MM.1S (cell line): ENCODE data around the gene E4F1.
A peak's percentile ranks its signal among the peaks of the same experiment; 100 is the strongest.

Experiments
- DNase-seq: peaks from one replicate; pipeline ENCODE4 v3.0.0-alpha.2; 2015
- H2AFZ ChIP-seq: fragments of 300-600 bp; sonication (generic); 2 replicates; pipeline ENCODE4 v1.6.0; 2016; ENCODE audit warnings: antibody characterized with exemption, low read length
- H3F3A ChIP-seq: fragments of 300-600 bp; sonication (generic); 2 replicates; pipeline ENCODE4 v1.6.1; 2016; ENCODE audit warnings: mild to moderate bottlenecking, antibody characterized with exemption, low read length, moderate library complexity, mixed read lengths; ENCODE audit not compliant: insufficient read depth
- H3K27ac ChIP-seq: fragments of 300-600 bp; sonication (generic); 2 replicates; pipeline ENCODE4 v1.5.1; 2016; ENCODE audit warnings: mild to moderate bottlenecking, low read length
- H3K27me3 ChIP-seq: fragments of 300-600 bp; sonication (generic); replicated peaks from 2 replicates; pipeline ENCODE4 v1.6.0; 2016; ENCODE audit warnings: low read length; ENCODE audit not compliant: insufficient read depth
- H3K36me3 ChIP-seq: fragments of 300-600 bp; sonication (generic); replicated peaks from 2 replicates; pipeline ENCODE4 v1.6.1; 2016; ENCODE audit warnings: mild to moderate bottlenecking, low read length, mixed read lengths; ENCODE audit not compliant: insufficient read depth
- H3K4me1 ChIP-seq: fragments of 300-600 bp; sonication (generic); 2 replicates; pipeline ENCODE4 v1.6.1; 2016; ENCODE audit warnings: low read length, mixed read lengths
- H3K4me2 ChIP-seq: fragments of 300-600 bp; sonication (generic); 2 replicates; pipeline ENCODE4 v1.6.0; 2016; ENCODE audit warnings: low read depth, low read length
- H3K4me3 ChIP-seq: fragments of 300-600 bp; sonication (generic); 2 replicates; pipeline ENCODE4 v1.5.1; 2016; ENCODE audit warnings: low read length, mixed read lengths
- H3K79me2 ChIP-seq: fragments of 300-600 bp; sonication (generic); 2 replicates; pipeline ENCODE4 v1.6.1; 2016; ENCODE audit warnings: mixed run types, low read length, mixed read lengths
- H3K9ac ChIP-seq: fragments of 300-600 bp; sonication (generic); 2 replicates; pipeline ENCODE4 v1.6.1; 2016; ENCODE audit warnings: low read length, mixed read lengths
- H3K9me2 ChIP-seq: fragments of 300-600 bp; sonication (generic); replicated peaks from 2 replicates; pipeline ENCODE4 v1.6.1; 2016; ENCODE audit warnings: mild to moderate bottlenecking, low read length, mixed read lengths; ENCODE audit not compliant: insufficient read depth
- H3K9me3 ChIP-seq: fragments of 300-600 bp; sonication (generic); replicated peaks from 2 replicates; pipeline ENCODE4 v1.6.1; 2016; ENCODE audit warnings: mild to moderate bottlenecking, low read length, mixed read lengths; ENCODE audit not compliant: insufficient read depth
- H4K20me1 ChIP-seq: fragments of 300-600 bp; sonication (generic); 2 replicates; pipeline ENCODE4 v1.6.1; 2016; ENCODE audit warnings: mild to moderate bottlenecking, low read length, moderate library complexity, mixed read lengths; ENCODE audit not compliant: insufficient read depth
- CTCF ChIP-seq: fragments of 300-600 bp; sonication (generic); IDR thresholded peaks from 2 replicates; pipeline ENCODE4 v1.5.1; 2016; ENCODE audit warnings: antibody characterized with exemption, low read length, mixed read lengths
- EZH2 ChIP-seq: fragments of 300-600 bp; sonication (generic); optimal IDR thresholded peaks from 2 replicates; pipeline ENCODE3; 2017; ENCODE audit warnings: low read depth, mild to moderate bottlenecking, antibody characterized with exemption, low read length, mixed read lengths
- EZH2phosphoT487 ChIP-seq: fragments of 300-600 bp; sonication (generic); IDR thresholded peaks from 2 replicates; pipeline ENCODE4 v1.6.1; 2018; ENCODE audit warnings: antibody characterized with exemption, low read length

Gene E4F1

GRCh38 chr16:2210386-2211365, 12.7 kb upstream of the E4F1 start, which contains the start of gene BRICD5:
Gene BRICD5, minus strand, starts transcription at chr16:2210863. Its CDS starts 30 bp downstream, at chr16:2210833.
- H4K20me1 ChIP-seq: no peaks in the 10 kb centered on the region
- DNase-seq: no peak
- TF ChIP-seq CTCF (no peak), EZH2 (no peak), EZH2phosphoT487 (no peak)
- H3K4me1 ChIP-seq: peaks cover 10% of the 10 kb centered on the region
- no peaks in the 10 kb centered on the region; the same call in 1 of the 2 replicates for H3F3A ChIP-seq
- no peak within 1 kb of the TSS for H3K9ac ChIP-seq
- no peaks in the 10 kb centered on the region for H3K9me2 ChIP-seq
- H3K4me3 ChIP-seq: no peak within 1 kb of the TSS
- H3K79me2 ChIP-seq: peaks cover 42% of the 10 kb centered on the region
- H3K9me3 ChIP-seq: no peaks in the 10 kb centered on the region
- no peaks in the 10 kb centered on the region for H3K27me3 ChIP-seq
- no peak within 1 kb of the TSS for H2AFZ ChIP-seq
- H3K36me3 ChIP-seq: no peaks in the 10 kb centered on the region; the same call in 1 of the 2 replicates
- no peak within 1 kb of the TSS for H3K27ac ChIP-seq
- no peak within 1 kb of the TSS for H3K4me2 ChIP-seq

- Histone ChIP-seq H3K4me1 (peaks cover 7% of the 10 kb centered on the region), H3K36me3 (no peaks in the 10 kb centered on the region; the same call in 1 of the 2 replicates), H3F3A (no peaks in the 10 kb centered on the region; the same call in 1 of the 2 replicates), H3K4me2 (no peak overlapping the region), H4K20me1 (no peaks in the 10 kb centered on the region), H3K9ac (no peak overlapping the region), H3K9me3 (no peaks in the 10 kb centered on the region), H3K27ac (no peak overlapping the region), H3K4me3 (no peak overlapping the region), H3K27me3 (no peaks in the 10 kb centered on the region), H2AFZ (no peak overlapping the region), H3K9me2 (no peaks in the 10 kb centered on the region), H3K79me2 (peaks cover 30% of the 10 kb centered on the region)
- DNase-seq: no peak
- TF ChIP-seq EZH2: no peak
Observed at GRCh38 chr16:2211923-2212347, 11.5 kb upstream of the E4F1 start.

GRCh38 chr16:2212362-2213324, 10.7 kb upstream of the E4F1 start:
- Histone ChIP-seq H3K9me2 (no peaks in the 10 kb centered on the region), H3K4me3 (peak overlapping the region; percentile 73), H4K20me1 (no peaks in the 10 kb centered on the region), H3K9ac (peak overlapping the region; percentile 58; the same call in 1 of the 2 replicates), H3K79me2 (peaks cover 23% of the 10 kb centered on the region), H3K4me1 (peaks cover 7% of the 10 kb centered on the region), H3K36me3 (no peaks in the 10 kb centered on the region; the same call in 1 of the 2 replicates), H3K27ac (no peak overlapping the region), H2AFZ (no peak overlapping the region), H3K9me3 (no peaks in the 10 kb centered on the region), H3K4me2 (peak overlapping the region; percentile 95), H3F3A (no peaks in the 10 kb centered on the region; the same call in 1 of the 2 replicates), H3K27me3 (no peaks in the 10 kb centered on the region)
- no peak for DNase-seq
- TF ChIP-seq EZH2 (no peak), CTCF (no peak), EZH2phosphoT487 (no peak)
